Measurements from ENCODE around the gene ROCK2. TPM values are rescaled to one million over a fixed set of nuclear protein-coding genes. Genes with fewer than 3 reads are reported as not detected.
"Not testable (repeated sequence)": the region's sequence is repeated elsewhere in the genome, so short reads cannot be mapped to it uniquely, and the experiment has no call there.

Gene ROCK2
- total RNA-seq, 1 experiment from 2014 or later, result 25.9 TPM

GRCh38 chr2:11257078-11257477 lies 87.4 kb downstream of the ROCK2 start (continued):
- TF ChIP-seq ZMAT4 (CRISPR knock-in tag; IDR thresholded peaks at IDR 0.05), result no peak
- no peak for TF ChIP-seq SP1 (CRISPR knock-in tag; conservative IDR thresholded peaks at IDR 0.05)
- no peak for TF ChIP-seq ZNF423 (CRISPR knock-in tag; IDR thresholded peaks at IDR 0.05)
- TF ChIP-seq AR (CRISPR knock-in tag; IDR thresholded peaks at IDR 0.05), result no peak

- peak overlapping the region; percentile 47; the same call in 1 of the 2 replicates for H3K27ac Mint-ChIP-seq
- no peaks in the 10 kb centered on the region for H3K27me3 Mint-ChIP-seq (ENCODE audit: low read depth)
- H3K4me3 Mint-ChIP-seq, result no peak overlapping the region
- CTCF ChIA-PET, result no interaction called here
- ATAC-seq, result no peak
- TF ChIP-seq ZNF396 (CRISPR knock-in tag; IDR thresholded peaks at IDR 0.05; ENCODE audit: borderline replicate concordance) (no peak), HMGA2 (CRISPR knock-in tag; IDR thresholded peaks at IDR 0.05) (no peak), ATF2 (CRISPR knock-in tag; IDR thresholded peaks at IDR 0.05; ENCODE audit: borderline replicate concordance, low read depth) (no peak), MYBL2 (CRISPR knock-in tag; IDR thresholded peaks at IDR 0.05) (no peak), OVOL2 (CRISPR knock-in tag; IDR thresholded peaks at IDR 0.05; ENCODE audit: borderline replicate concordance) (no peak), KAT7 (CRISPR knock-in tag; IDR thresholded peaks at IDR 0.05; ENCODE audit: borderline replicate concordance) (no peak)
- DNase-seq (ENCODE audit: low spot score), result no peak
- H3K4me1 Mint-ChIP-seq, result peaks cover 12% of the 10 kb centered on the region
- POLR2A ChIA-PET, result no interaction called here
- H3K9me3 Mint-ChIP-seq, result peaks cover 8% of the 10 kb centered on the region
- H3K36me3 Mint-ChIP-seq, result peaks cover 9% of the 10 kb centered on the region
Observed at GRCh38 chr2:11256166-11256565, 88.3 kb downstream of the ROCK2 start.

GRCh38 chr2:11254100-11254536 lies 90.3 kb downstream of the ROCK2 start:
- Mint-ChIP-seq H3K4me1 (peaks cover 20% of the 10 kb centered on the region), H3K4me3 (no peak overlapping the region), H3K27ac (no peak overlapping the region), H3K36me3 (peaks cover 9% of the 10 kb centered on the region), H3K9me3 (peaks cover 8% of the 10 kb centered on the region), H3K27me3 (ENCODE audit: low read depth) (no peaks in the 10 kb centered on the region)
- ChIA-PET CTCF (no interaction called here), POLR2A (no interaction called here)
- DNase-seq (ENCODE audit: low spot score), result no peak
- no peak for TF ChIP-seq ZSCAN18 (CRISPR knock-in tag; IDR thresholded peaks at IDR 0.05)
- 0 out of 2 replicates have a peak, but pooled peaks have one; percentile 22 for TF ChIP-seq GABPB1 (CRISPR knock-in tag; IDR thresholded peaks at IDR 0.05)
- no peak for ATAC-seq

GRCh38 chr2:11252458-11252857 lies 92.0 kb downstream of the ROCK2 start:
- H3K27me3 Mint-ChIP-seq (ENCODE audit: low read depth); DNase-seq (ENCODE audit: low spot score); POLR2A ChIA-PET; H3K36me3 Mint-ChIP-seq; CTCF ChIA-PET; H3K9me3 Mint-ChIP-seq; H3K4me3 Mint-ChIP-seq; ATAC-seq; H3K27ac Mint-ChIP-seq: not testable (repeated sequence)
- H3K4me1 Mint-ChIP-seq, result peaks cover 18% of the 10 kb centered on the region

Measured in WTC11 (cell line).